SU-DHL-6 (cell line): ENCODE results near the gene GMEB2.
"Not testable (repeated sequence)": the region's sequence is repeated elsewhere in the genome, so short reads cannot be mapped to it uniquely, and the experiment has no call there.

Experiments used
- CTCF ChIP-seq: fragments of 200-600 bp; sonication (generic); IDR thresholded peaks from one replicate; pipeline ENCODE4 v1.5.1; 2017; ENCODE audit warnings: antibody characterized with exemption, mild to moderate bottlenecking, low read length, moderate library complexity; ENCODE audit not compliant: insufficient read depth, poor library complexity, severe bottlenecking
- EZH2phosphoT487 ChIP-seq: fragments of 200-600 bp; sonication (generic), shearing (Covaris generic); conservative IDR thresholded peaks from 2 replicates; pipeline ENCODE4 v1.6.1; 2018; ENCODE audit warnings: mild to moderate bottlenecking, antibody characterized with exemption, low read length, moderate library complexity, mixed read lengths

- TF ChIP-seq CTCF, EZH2phosphoT487: not testable (repeated sequence)
Measured at GRCh38 chr20:63571087-63571478, 55.8 kb downstream of the GMEB2 start.
